ENCODE data around the gene SF3A1. TPM values are rescaled to one million over a fixed set of nuclear protein-coding genes. Genes with fewer than 3 reads are reported as not detected.

SF3A1 gene
- total and polyA plus RNA-seq, 2 donors (not counting 3 experiments of a cell fraction or from before 2014, with no cell fraction given): 60.2 to 187 TPM

DNA sequence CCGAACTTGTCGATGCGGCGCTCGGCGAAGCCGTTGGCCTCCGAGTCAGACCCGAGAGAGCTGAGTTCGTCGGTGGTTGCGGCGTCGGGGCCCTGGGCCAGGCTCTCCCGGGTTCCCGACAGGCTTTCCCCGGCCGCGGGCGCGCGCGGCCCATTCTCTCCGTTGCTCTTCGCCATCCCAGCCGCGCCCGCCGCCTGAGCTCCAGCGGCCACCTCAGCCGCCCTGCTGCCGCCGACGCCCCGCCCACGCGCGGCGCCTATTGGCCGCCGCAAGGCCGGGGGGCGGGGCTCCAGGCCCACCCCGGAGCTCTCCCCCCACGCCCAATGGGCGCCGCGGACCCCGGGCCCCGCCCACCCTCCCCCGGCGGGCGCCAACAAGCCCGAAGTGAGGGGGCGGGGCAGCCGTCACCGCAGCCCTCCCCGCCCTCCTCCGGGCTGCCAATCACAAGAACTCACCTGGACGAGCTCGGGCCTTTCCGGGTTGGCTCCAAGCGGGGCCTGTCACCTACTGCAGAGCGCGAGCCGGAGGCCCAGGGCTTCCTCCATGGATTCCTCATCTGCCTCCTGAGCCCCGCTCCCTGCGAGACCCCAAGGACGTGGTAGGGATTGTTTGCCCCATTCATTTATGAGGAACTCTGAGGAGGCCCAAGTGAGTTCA is 29.9 kb downstream of the SF3A1 start, which contains the start of gene TBC1D10A:
Gene TBC1D10A, minus strand, starts transcription at position 236 of the 657 bp plus-strand sequence. Its CDS starts 60 bp downstream, at position 176.
- peaks cover 13% of the 10 kb centered on the region for H3K4me1 ChIP-seq (ENCODE audit: control insufficient read depth, extremely low read depth, insufficient read depth, low read length)

More for the DNA sequence above, 29.9 kb downstream of the SF3A1 start, which contains the start of gene TBC1D10A:
- Histone ChIP-seq H3K9me3 (replicated peaks; ENCODE audit: control insufficient read depth, insufficient read depth, low read length) (no peaks in the 10 kb centered on the region), H3K9me1 (replicated peaks; ENCODE audit: control insufficient read depth, extremely low read depth, insufficient read depth, low read length) (no peaks in the 10 kb centered on the region), H3K4me3 (replicated peaks in 1 of 3; ENCODE audit: insufficient read depth in 1 of 3, low read depth in 1 of 3, low read length in 3 of 3) (peak within 1 kb of the TSS; percentile 62 to 67 (median 64)), H2AFZ (ENCODE audit: low read depth, low read length) (peak within 1 kb of the TSS; percentile 94), H3K4me2 (ENCODE audit: insufficient read depth, low read length) (peak within 1 kb of the TSS; percentile 72), H3K27me3 (ENCODE audit: control insufficient read depth in 2 of 2, insufficient read depth in 2 of 2, low read length in 2 of 2) (no peaks in the 10 kb centered on the region), H3K79me2 (ENCODE audit: control insufficient read depth, insufficient read depth, low read length) (no peaks in the 10 kb centered on the region), H3K9ac (replicated peaks; ENCODE audit: extremely low read depth, insufficient read depth, low read length) (peak within 1 kb of the TSS; percentile 70), H4K20me1 (replicated peaks; ENCODE audit: control insufficient read depth, extremely low read depth, insufficient read depth, low read length) (no peaks in the 10 kb centered on the region), H3K27ac (ENCODE audit: insufficient read depth, low read depth, low read length) (peak within 1 kb of the TSS; percentile 38), H3K36me3 (ENCODE audit: control insufficient read depth in 2 of 2, extremely low read depth in 1 of 2, insufficient read depth in 2 of 2, low read length in 2 of 2) (no peaks in the 10 kb centered on the region)
- ChIA-PET CTCF (interaction anchor here (0.6 to 14.7 kb wide), 12 partner anchors 9 to 96 kb away, joined by 3 to 164 read pairs (median 4); partner anchors contain the start of genes CASTOR1 and RNF215), POLR2A (interaction anchor here (0.7 to 1.5 kb wide), 3 partner anchors 9 to 39 kb away, joined by 4 to 7 read pairs (median 7); partner anchors contain the start of gene CASTOR1)
- dilution Hi-C loops (cut with MboI; ENCODE audit: extremely low pct_ligation_motif_present, low sequenced_read_pairs): no loop called here
- FAIRE-seq: peak; percentile 76
- intact Hi-C loops (cut with micrococcal nuclease): loop anchor here (1.0 to 2.0 kb wide), 2 partner anchors 30 to 38 kb away; partner anchors contain the start of genes CASTOR1, CCDC157 and SF3A1
- BruUV-seq (replicated peaks): no TSS peak
- TF ChIP-seq, protein P1, sequence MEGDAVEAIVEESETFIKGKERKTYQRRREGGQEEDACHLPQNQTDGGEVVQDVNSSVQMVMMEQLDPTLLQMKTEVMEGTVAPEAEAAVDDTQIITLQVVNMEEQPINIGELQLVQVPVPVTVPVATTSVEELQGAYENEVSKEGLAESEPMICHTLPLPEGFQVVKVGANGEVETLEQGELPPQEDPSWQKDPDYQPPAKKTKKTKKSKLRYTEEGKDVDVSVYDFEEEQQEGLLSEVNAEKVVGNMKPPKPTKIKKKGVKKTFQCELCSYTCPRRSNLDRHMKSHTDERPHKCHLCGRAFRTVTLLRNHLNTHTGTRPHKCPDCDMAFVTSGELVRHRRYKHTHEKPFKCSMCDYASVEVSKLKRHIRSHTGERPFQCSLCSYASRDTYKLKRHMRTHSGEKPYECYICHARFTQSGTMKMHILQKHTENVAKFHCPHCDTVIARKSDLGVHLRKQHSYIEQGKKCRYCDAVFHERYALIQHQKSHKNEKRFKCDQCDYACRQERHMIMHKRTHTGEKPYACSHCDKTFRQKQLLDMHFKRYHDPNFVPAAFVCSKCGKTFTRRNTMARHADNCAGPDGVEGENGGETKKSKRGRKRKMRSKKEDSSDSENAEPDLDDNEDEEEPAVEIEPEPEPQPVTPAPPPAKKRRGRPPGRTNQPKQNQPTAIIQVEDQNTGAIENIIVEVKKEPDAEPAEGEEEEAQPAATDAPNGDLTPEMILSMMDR (IDR thresholded peaks at IDR 0.05; ENCODE audit: extremely low read depth in 1 of 2, insufficient read depth in 1 of 2, low read depth in 1 of 2, low read length in 2 of 2): no peak
- no peak for TF ChIP-seq EZH2 (IDR thresholded peaks at IDR 0.05; ENCODE audit: borderline replicate concordance, low read depth, low read length, severe bottlenecking)
- TF ChIP-seq POLR2A (IDR thresholded peaks at IDR 0.05; ENCODE audit: low read depth, low read length): peak; percentile 63
- TF ChIP-seq GATA2 (IDR thresholded peaks at IDR 0.05; ENCODE audit: insufficient read depth, insufficient read length, low read depth, low read length): no peak
- peak; percentile 77 for TF ChIP-seq POLR2AphosphoS5 (IDR thresholded peaks at IDR 0.05; ENCODE audit: insufficient read depth, low read depth, low read length)
- no peak for TF ChIP-seq JUN (IDR thresholded peaks at IDR 0.05; ENCODE audit: borderline replicate concordance, insufficient read depth, insufficient read length, low read depth)
- peak; percentile 86 for DNase-seq (ENCODE audit: low read depth, low spot score)
